K562 (cell line): ENCODE measurements around the gene DIAPH1. TPM values are rescaled to one million over a fixed set of nuclear protein-coding genes. Genes with fewer than 3 reads are reported as not detected.

Source experiments
- ARHGAP35 ChIP-seq: fragments of 450-650 bp; IDR thresholded peaks from 2 replicates; pipeline ENCODE4 v1.6.1; 2018; ENCODE audit not compliant: partially characterized antibody
- BACH1 ChIP-seq: fragments of 200-800 bp; sonication (Bioruptor generic); IDR thresholded peaks from 2 replicates; pipeline ENCODE4 v1.6.1; 2016; ENCODE audit warnings: missing genetic modification characterization, missing compliant biosample characterization
- C11orf30 ChIP-seq: fragments of 450-650 bp; IDR thresholded peaks from 2 replicates; pipeline ENCODE4 v1.6.1; 2016; ENCODE audit warnings: low read depth, mild to moderate bottlenecking
- CGGBP1 ChIP-seq: fragments of 250-450 bp; sonication (Bioruptor Pico); IDR thresholded peaks from 2 replicates; pipeline ENCODE4 v1.9.0; 2021; ENCODE audit warnings: mild to moderate bottlenecking
- FOXA3 ChIP-seq, 2 experiments: fragments of 450-650 bp in 1 of 2; sonication (generic) in 1 of 2; formaldehyde crosslinking; IDR thresholded peaks in 1 of 2; conservative IDR thresholded peaks in 1 of 2; 2 replicates each; pipeline versions ENCODE4 v1.4.0 to v1.8.0; 2020 to 2022; ENCODE audit warnings: mild to moderate bottlenecking in 2 of 2, missing genetic modification reagents in 1 of 2
- HNRNPLL ChIP-seq: fragments of 200-400 bp; formaldehyde crosslinking; IDR thresholded peaks from 2 replicates; pipeline ENCODE4 v1.6.1; 2017; ENCODE audit warnings: low read length, low read depth, mild to moderate bottlenecking; ENCODE audit not compliant: poor library complexity, severe bottlenecking
- KLF10 ChIP-seq: fragments of 250-450 bp; sonication (Bioruptor Pico); IDR thresholded peaks from 2 replicates; pipeline ENCODE4 v1.6.1; 2021; ENCODE audit warnings: matching md5 sums
- MCM2 ChIP-seq: fragments of 450-650 bp; IDR thresholded peaks from 2 replicates; pipeline ENCODE4 v1.6.1; 2017; ENCODE audit warnings: low read depth, mild to moderate bottlenecking
- RB1 ChIP-seq: fragments of 450-650 bp; IDR thresholded peaks from 2 replicates; pipeline ENCODE4 v1.6.1; 2017; ENCODE audit warnings: low read depth, mild to moderate bottlenecking
- RBM14 ChIP-seq: fragments of 200-400 bp; formaldehyde crosslinking; IDR thresholded peaks from 2 replicates; pipeline ENCODE4 v1.6.1; 2018; ENCODE audit warnings: low read depth, mild to moderate bottlenecking, low read length, moderate library complexity, borderline replicate concordance; ENCODE audit not compliant: insufficient read depth
- RERE ChIP-seq: sonication (generic); formaldehyde crosslinking; IDR thresholded peaks from 2 replicates; pipeline ENCODE4 v1.8.0; 2023; ENCODE audit warnings: missing genetic modification reagents, mild to moderate bottlenecking, borderline replicate concordance
- RNF2 ChIP-seq: sonication (generic); IDR thresholded peaks from 2 replicates; pipeline ENCODE4 v1.6.1; 2016
- SETDB1 ChIP-seq: IDR thresholded peaks from one replicate; pipeline ENCODE4 v1.6.1; 2012; ENCODE audit warnings: low read length, control low read depth, inconsistent platforms
- TCF7L2 ChIP-seq: fragments of 150-350 bp; IDR thresholded peaks from 2 replicates; pipeline ENCODE4 v1.6.1; 2016; ENCODE audit warnings: low read depth, mild to moderate bottlenecking, low read length, moderate library complexity
- TEAD2 ChIP-seq: fragments of 450-650 bp; IDR thresholded peaks from 2 replicates; pipeline ENCODE4 v1.6.1; 2016; ENCODE audit warnings: missing genetic modification characterization, control low read depth, missing compliant biosample characterization
- XRCC4 ChIP-seq: IDR thresholded peaks from one replicate; pipeline ENCODE4 v1.6.1; 2011; ENCODE audit not compliant: insufficient read depth, insufficient read length; ENCODE audit errors: extremely low read depth
- ZBTB7A ChIP-seq: IDR thresholded peaks from 2 replicates; pipeline ENCODE4 v1.6.1; 2011; ENCODE audit warnings: low read depth, mild to moderate bottlenecking, low read length, moderate library complexity, borderline replicate concordance; ENCODE audit not compliant: control insufficient read depth
- ZC3H8 ChIP-seq: fragments of 450-650 bp; IDR thresholded peaks from 2 replicates; pipeline ENCODE4 v1.6.1; 2017
- polyA plus RNA-seq, 8 experiments: library from polyadenylated mRNA; depleted of rRNA in 4 of 8; stranded (reverse) in 5 of 8; unstranded in 3 of 8; fragments of >200 nt; fragmentation: Nextera tagmentation in 2 of 8; fragmentation: Illumina TruSeq in 1 of 8; extraction: Ambion mirVana in 2 of 8; extraction: Trizol in 1 of 8; gene quantifications; 2 replicates each; pipeline versions ENCODE4 v1.2.1 to v1.2.3, GENCODE V29; 2011 to 2014; ENCODE audit warnings: inconsistent platforms in 1 of 8, missing spikeins in 1 of 8
- total RNA-seq, 7 experiments: library from RNA; depleted of rRNA in 6 of 7; stranded (reverse); fragments of >200 nt in 6 of 7; fragmentation: Illumina TruSeq in 2 of 7; extraction: Trizol in 2 of 7; gene quantifications; 2 replicates each; pipeline versions ENCODE4 v1.2.1 to v1.2.3, GENCODE V29; 2011 to 2021; ENCODE audit warnings: low replicate concordance in 1 of 7

The DIAPH1 gene
- total and polyA plus RNA-seq, 9 of the 15 experiments (the other 6 are each of a cell fraction or from before 2014, with no cell fraction given): 60.8 to 328 (median 97.8) TPM

- peak; percentile 89 for TF ChIP-seq BACH1 (tag)
- TF ChIP-seq ARHGAP35: no peak
- no peak for TF ChIP-seq HNRNPLL
- no peak for TF ChIP-seq ZBTB7A
- TF ChIP-seq C11orf30: peak; percentile 93
- TF ChIP-seq RB1: no peak; the same call in 1 of the 2 replicates
- no peak for TF ChIP-seq CGGBP1 (CRISPR knock-in tag)
- no peak for TF ChIP-seq SETDB1
- no peak for TF ChIP-seq RERE (CRISPR knock-in tag)
- no peak for TF ChIP-seq TCF7L2
- peak; percentile 69; the same call in 1 of the 2 replicates for TF ChIP-seq RNF2
- TF ChIP-seq ZC3H8: no peak
- TF ChIP-seq TEAD2: no peak
- no peak for TF ChIP-seq FOXA3 (CRISPR knock-in tag; conservative IDR thresholded peaks at IDR 0.05 in 1 of 2, IDR thresholded peaks at IDR 0.05 in 1 of 2)
- no peak for TF ChIP-seq RBM14
- TF ChIP-seq MCM2: no peak
- TF ChIP-seq XRCC4: no peak
- no peak for TF ChIP-seq KLF10
Observed at GRCh38 chr5:141564216-141564692, 54.5 kb downstream of the DIAPH1 start (continued).
